Left lung (tissue), 10 donors: ENCODE measurements around the gene USP31. TPM values are rescaled to one million over a fixed set of nuclear protein-coding genes. Genes with fewer than 3 reads are reported as not detected.

Experiments used
- ATAC-seq: fragments of 200-7000 bp; cut with Tn5 transposase; one replicate; pipeline ENCODE4 v1.9.1; 2020; ENCODE audit warnings: moderate library complexity
- DNase-seq, 4 donors: peaks; one replicate each; pipeline ENCODE4 v3.0.0-alpha.2; 2013 to 2020
- H3K27ac ChIP-seq, 2 donors: fragments of 200-600 bp; sonication (generic) in 1 of 2; one replicate each; pipeline versions ENCODE4 v1.5.0 to v1.8.0; 2020 to 2021
- H3K27me3 ChIP-seq, 2 donors: fragments of 200-600 bp; sonication (generic) in 1 of 2; one replicate each; pipeline versions ENCODE4 v1.5.0 to v1.8.0; 2020 to 2021
- H3K36me3 ChIP-seq, 2 donors: fragments of 200-600 bp; sonication (generic) in 1 of 2; one replicate each; pipeline versions ENCODE4 v1.5.0 to v1.8.0; 2020 to 2021
- H3K4me1 ChIP-seq, 2 donors: fragments of 200-600 bp; one replicate each; pipeline ENCODE4 v1.8.0; 2021
- H3K4me3 ChIP-seq, 2 donors: fragments of 200-600 bp; sonication (generic) in 1 of 2; one replicate each; pipeline versions ENCODE4 v1.5.0 to v1.8.0; 2020 to 2021; ENCODE audit warnings: mild to moderate bottlenecking in 1 of 2
- H3K9me3 ChIP-seq, 2 donors: fragments of 200-600 bp; sonication (generic) in 1 of 2; one replicate each; pipeline versions ENCODE4 v1.5.0 to v1.8.0; 2020 to 2021
- intact Hi-C, 2 donors: fragments of 100-400 bp; cut with DNase I; formaldehyde crosslinking; loops; one replicate each; pipeline versions ENCODE4 v1.11.2 to v1.14.2; 2022
- polyA plus RNA-seq, 6 donors: library from polyadenylated mRNA; unstranded; fragments of 120-200 nt; gene quantifications; one replicate each; pipeline ENCODE4 v1.2.1, GENCODE V29; 2013; ENCODE audit not compliant: insufficient read length in 6 of 6
- total RNA-seq, 2 donors: library from RNA; stranded (reverse); fragmentation: NEBNext Ultra II Directional; extraction: Animal tissue kit (Norgen Biotek cat#: 25700); gene quantifications; one replicate each; pipeline ENCODE4 v1.2.1, GENCODE V29; 2021
- TF ChIP-seq, protein P1 (sequence below), 2 donors: fragments of 200-600 bp; sonication (generic) in 1 of 2; IDR thresholded peaks; one replicate each; pipeline versions ENCODE4 v1.5.0 to v1.8.0; 2021; ENCODE audit warnings: antibody characterized with exemption in 2 of 2
- donor health status: DM: no; HTN: yes; CAD: no.
- donor health status: DM: no; HTN: no; CAD: no.

The USP31 gene
- total and polyA plus RNA-seq, 8 donors = 8.7 to 17.7 (median 9.8) TPM

DNA sequence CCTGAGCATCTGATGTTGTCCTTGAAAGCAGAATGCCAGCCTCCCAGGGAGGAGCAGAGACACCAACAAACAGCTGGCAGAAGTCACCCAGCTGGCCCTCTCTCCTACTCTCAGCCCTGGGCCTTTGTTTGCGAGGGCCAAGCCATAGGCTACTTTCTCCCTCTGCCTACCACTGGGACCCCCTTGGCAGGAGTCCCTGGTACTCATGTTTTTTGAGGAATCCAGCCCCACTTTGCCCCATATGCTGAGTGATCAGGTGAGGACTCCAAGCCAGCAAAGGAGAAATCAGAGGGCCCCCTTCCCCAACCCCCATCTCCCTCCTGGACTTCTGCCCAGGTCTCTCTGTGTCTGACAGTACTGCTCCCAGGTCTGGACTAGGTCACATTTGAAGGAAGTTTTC, 121.9 kb downstream of the USP31 start:
- Histone ChIP-seq H3K9me3 (no peaks in the 10 kb centered on the region), H3K27ac (no peak overlapping the region), H3K36me3 (no peaks in the 10 kb centered on the region), H3K4me3 (no peak overlapping the region), H3K4me1 (no peaks in the 10 kb centered on the region), H3K27me3 (peaks cover 0 to 19% of the 10 kb centered on the region in 2 donors)
- DNase-seq = no peak
- TF ChIP-seq, protein P1, sequence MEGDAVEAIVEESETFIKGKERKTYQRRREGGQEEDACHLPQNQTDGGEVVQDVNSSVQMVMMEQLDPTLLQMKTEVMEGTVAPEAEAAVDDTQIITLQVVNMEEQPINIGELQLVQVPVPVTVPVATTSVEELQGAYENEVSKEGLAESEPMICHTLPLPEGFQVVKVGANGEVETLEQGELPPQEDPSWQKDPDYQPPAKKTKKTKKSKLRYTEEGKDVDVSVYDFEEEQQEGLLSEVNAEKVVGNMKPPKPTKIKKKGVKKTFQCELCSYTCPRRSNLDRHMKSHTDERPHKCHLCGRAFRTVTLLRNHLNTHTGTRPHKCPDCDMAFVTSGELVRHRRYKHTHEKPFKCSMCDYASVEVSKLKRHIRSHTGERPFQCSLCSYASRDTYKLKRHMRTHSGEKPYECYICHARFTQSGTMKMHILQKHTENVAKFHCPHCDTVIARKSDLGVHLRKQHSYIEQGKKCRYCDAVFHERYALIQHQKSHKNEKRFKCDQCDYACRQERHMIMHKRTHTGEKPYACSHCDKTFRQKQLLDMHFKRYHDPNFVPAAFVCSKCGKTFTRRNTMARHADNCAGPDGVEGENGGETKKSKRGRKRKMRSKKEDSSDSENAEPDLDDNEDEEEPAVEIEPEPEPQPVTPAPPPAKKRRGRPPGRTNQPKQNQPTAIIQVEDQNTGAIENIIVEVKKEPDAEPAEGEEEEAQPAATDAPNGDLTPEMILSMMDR (IDR thresholded peaks at IDR 0.05) = no peak
- intact Hi-C loops = no loop called here
- ATAC-seq = no peak

DNA sequence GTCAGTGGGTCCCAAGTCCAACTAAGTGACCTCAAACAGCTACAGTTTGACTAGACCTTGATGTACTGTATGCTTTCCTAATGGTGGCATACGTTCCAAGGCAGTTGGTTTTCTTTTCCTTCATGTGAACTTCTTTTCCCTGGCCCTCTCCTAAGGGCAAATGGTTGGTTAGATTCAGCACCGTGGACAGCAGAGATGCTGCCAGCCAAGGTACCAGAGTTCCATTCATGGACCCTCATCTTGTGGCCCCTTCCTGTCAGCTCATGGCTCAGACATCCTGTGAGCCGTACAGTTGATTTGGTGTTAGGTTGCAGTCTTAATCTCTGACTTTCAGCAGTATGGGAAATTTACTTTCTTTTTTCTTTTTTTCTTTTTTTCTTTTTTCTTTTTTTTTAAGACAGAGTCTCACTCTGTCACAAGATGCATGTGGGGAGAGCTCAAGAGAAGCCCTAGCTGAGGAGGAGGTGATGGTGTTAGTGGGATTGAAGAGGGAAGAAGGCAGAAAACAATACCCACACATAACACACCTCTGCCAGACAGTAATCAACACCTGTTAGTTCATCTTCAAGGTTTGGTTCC, 122.4 kb downstream of the USP31 start:
- no peak for ATAC-seq
- TF ChIP-seq, protein P1 (IDR thresholded peaks at IDR 0.05) = no peak
- intact Hi-C loops = no loop called here
- peak in 2 of 4 donors; percentile 7 to 33 for DNase-seq
- H3K27me3 ChIP-seq = peaks cover 0 to 17% of the 10 kb centered on the region in 2 donors
- no peaks in the 10 kb centered on the region for H3K36me3 ChIP-seq
- no peaks in the 10 kb centered on the region for H3K9me3 ChIP-seq
- no peaks in the 10 kb centered on the region for H3K4me1 ChIP-seq
- no peak overlapping the region for H3K4me3 ChIP-seq
- H3K27ac ChIP-seq = no peak overlapping the region

DNA sequence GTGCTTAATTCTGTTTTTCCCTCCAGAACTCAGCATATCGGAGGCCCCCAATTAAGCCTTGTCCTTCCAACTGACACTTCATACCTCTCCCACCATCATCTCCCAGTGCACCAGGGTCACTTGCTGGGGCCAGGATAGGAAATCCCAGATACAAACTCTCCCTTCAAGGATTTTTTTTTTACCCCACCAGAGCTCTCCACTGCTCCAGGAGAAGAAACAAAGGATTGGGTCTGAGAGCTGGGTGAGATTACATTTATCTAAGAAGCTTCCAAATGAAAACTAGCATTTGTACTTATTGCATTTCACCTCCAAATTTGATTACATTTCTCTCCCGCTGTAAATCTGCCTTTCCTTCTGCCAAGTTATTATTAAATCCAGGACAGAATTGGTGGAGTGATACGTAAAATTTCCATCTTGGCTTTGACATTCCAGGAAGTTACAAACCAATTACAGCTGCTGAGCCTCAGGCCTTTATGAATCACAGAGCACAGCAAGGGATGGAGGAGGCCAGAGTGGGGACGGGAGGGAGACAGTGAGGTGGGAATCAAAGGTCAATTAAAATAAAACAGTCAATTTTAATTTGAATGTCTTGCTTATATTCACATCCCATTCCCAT, 123.5 kb downstream of the USP31 start:
- intact Hi-C loops = no loop called here
- H3K4me3 ChIP-seq = no peak overlapping the region
- H3K9me3 ChIP-seq = no peaks in the 10 kb centered on the region
- ATAC-seq = no peak
- TF ChIP-seq, protein P1 (IDR thresholded peaks at IDR 0.05) = no peak
- H3K4me1 ChIP-seq = no peaks in the 10 kb centered on the region
- no peak overlapping the region for H3K27ac ChIP-seq
- no peaks in the 10 kb centered on the region for H3K36me3 ChIP-seq
- no peak for DNase-seq
- peaks cover 0 to 6% of the 10 kb centered on the region in 2 donors for H3K27me3 ChIP-seq

DNA sequence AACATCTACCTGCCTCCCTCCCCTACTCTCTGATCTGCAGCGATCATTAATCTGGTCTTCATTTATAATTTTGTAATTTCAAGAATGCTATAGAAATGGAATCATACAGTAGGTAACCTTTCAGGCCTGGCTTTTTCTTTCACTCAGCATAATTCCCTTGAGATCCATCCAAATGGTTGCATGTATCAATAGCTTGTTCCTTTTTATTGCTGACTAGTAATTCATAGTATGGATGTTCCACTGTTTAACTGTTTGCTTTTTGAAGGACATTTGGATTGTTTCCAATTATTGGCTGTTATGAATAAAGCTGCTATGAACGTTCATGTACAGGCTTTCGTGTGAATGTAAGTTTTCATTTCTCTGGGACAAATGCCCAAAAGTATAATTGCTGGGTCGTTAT, 125.2 kb downstream of the USP31 start:
- no peak overlapping the region for H3K27ac ChIP-seq
- H3K4me3 ChIP-seq = no peak overlapping the region
- TF ChIP-seq, protein P1 (IDR thresholded peaks at IDR 0.05) = no peak
- H3K4me1 ChIP-seq = no peaks in the 10 kb centered on the region
- no peak for ATAC-seq
- no peaks in the 10 kb centered on the region for H3K9me3 ChIP-seq
- no peaks in the 10 kb centered on the region for H3K36me3 ChIP-seq
- no peak for DNase-seq
- intact Hi-C loops = no loop called here
- H3K27me3 ChIP-seq = peaks cover 0 to 4% of the 10 kb centered on the region in 2 donors

DNA sequence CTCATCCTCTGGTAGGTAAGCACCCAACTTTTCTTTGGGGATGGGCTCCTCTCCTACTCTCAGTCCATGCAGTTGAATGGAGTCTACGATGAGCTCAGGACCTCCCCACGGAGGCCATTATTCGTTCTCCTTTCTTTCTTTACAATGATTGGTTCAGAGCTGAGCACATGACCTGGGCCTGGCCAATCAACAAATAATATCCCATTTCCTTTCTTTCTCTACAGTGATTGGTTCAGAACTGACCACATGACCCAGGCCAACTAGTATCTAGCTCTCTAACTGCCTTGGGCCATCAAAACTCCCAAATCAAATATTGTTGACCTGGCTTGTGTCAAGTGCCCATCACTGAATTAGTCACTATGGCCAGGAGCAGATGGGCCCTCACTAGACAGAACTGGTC, 129.2 kb downstream of the USP31 start:
- TF ChIP-seq, protein P1 (IDR thresholded peaks at IDR 0.05) = no peak
- ATAC-seq = no peak

More for the DNA sequence above, 129.2 kb downstream of the USP31 start:
- H3K36me3 ChIP-seq = no peaks in the 10 kb centered on the region
- H3K27me3 ChIP-seq = no peaks in the 10 kb centered on the region
- intact Hi-C loops = no loop called here
- DNase-seq = no peak
- no peak overlapping the region for H3K4me3 ChIP-seq
- H3K9me3 ChIP-seq = no peaks in the 10 kb centered on the region
- H3K4me1 ChIP-seq = no peaks in the 10 kb centered on the region
- H3K27ac ChIP-seq = no peak overlapping the region
